ENCODE measurements around the gene GPR137B. TPM values are rescaled to one million over a fixed set of nuclear protein-coding genes. Genes with fewer than 3 reads are reported as not detected.

Gene GPR137B
- total RNA-seq, 1 experiment from 2014 or later, result 11.4 TPM

- intact Hi-C loops (cut with micrococcal nuclease), result no loop called here
- Histone ChIP-seq H3K27ac (ENCODE audit: low read depth, low read length) (no peak overlapping the region), H2AFZ (ENCODE audit: low read depth, low read length, poor library complexity, severe bottlenecking) (no peak overlapping the region), H3K79me2 (ENCODE audit: insufficient read depth, low read length) (no peaks in the 10 kb centered on the region), H4K20me1 (ENCODE audit: insufficient read depth) (no peaks in the 10 kb centered on the region), H3K4me3 (replicated peaks in 1 of 2; ENCODE audit: low read depth in 1 of 2, low read length in 2 of 2) (no peak overlapping the region), H3K4me2 (ENCODE audit: low read length) (no peak overlapping the region), H3K9me2 (ENCODE audit: insufficient read depth) (no peaks in the 10 kb centered on the region), H3K4me1 (ENCODE audit: control insufficient read depth in 1 of 2, insufficient read depth in 2 of 2, low read length in 2 of 2) (no peaks in the 10 kb centered on the region), H3K27me3 (ENCODE audit: insufficient read depth, low read length) (no peaks in the 10 kb centered on the region), H3K9ac (ENCODE audit: low read length) (no peak overlapping the region), H3K36me3 (ENCODE audit: control insufficient read depth in 1 of 2, insufficient read depth in 2 of 2, low read length in 2 of 2) (no peaks in the 10 kb centered on the region), H3K9me3 (ENCODE audit: control insufficient read depth in 1 of 2, insufficient read depth in 1 of 2, low read depth in 1 of 2, low read length in 2 of 2) (no peaks in the 10 kb centered on the region)
- no TSS peak for BruUV-seq (replicated peaks)
- no peak for ATAC-seq
- ChIA-PET CTCF (no interaction called here), POLR2A (no interaction called here), RAD21 (ENCODE audit: low non-redundant PET in 1 of 2, low total read pairs in 2 of 2, uncharacterized antibody in 2 of 2, unreplicated experiment in 2 of 2) (no interaction called here)
- TF ChIP-seq TCF7L2 (IDR thresholded peaks at IDR 0.05; ENCODE audit: borderline replicate concordance, extremely low read depth, insufficient read depth, insufficient read length) (no peak), JUND (IDR thresholded peaks at IDR 0.05) (no peak)
- no peak for DNase-seq (ENCODE audit: low read depth, low spot score)
These were observed 80.3 kb downstream of the GPR137B start for GRCh38 chr1:236222632-236223031.

- RAD21 ChIA-PET (ENCODE audit: low non-redundant PET in 1 of 2, low total read pairs in 2 of 2, uncharacterized antibody in 2 of 2, unreplicated experiment in 2 of 2), result no interaction called here
- no peak overlapping the region for H3K9ac ChIP-seq (ENCODE audit: low read length)
- POLR2A ChIA-PET, result no interaction called here
- ATAC-seq (no peak), DNase-seq (ENCODE audit: low read depth, low spot score) (no peak)
- no peak overlapping the region for H3K27ac ChIP-seq (ENCODE audit: low read depth, low read length)
- no peaks in the 10 kb centered on the region for H3K79me2 ChIP-seq (ENCODE audit: insufficient read depth, low read length)
- no peaks in the 10 kb centered on the region for H3K27me3 ChIP-seq (ENCODE audit: insufficient read depth, low read length)
- H3K9me2 ChIP-seq (ENCODE audit: insufficient read depth), result no peaks in the 10 kb centered on the region
- intact Hi-C loops (cut with micrococcal nuclease), result no loop called here
- no peaks in the 10 kb centered on the region for H3K4me1 ChIP-seq (ENCODE audit: control insufficient read depth in 1 of 2, insufficient read depth in 2 of 2, low read length in 2 of 2)
- CTCF ChIA-PET, result no interaction called here
- H3K4me3 ChIP-seq (replicated peaks in 1 of 2; ENCODE audit: low read depth in 1 of 2, low read length in 2 of 2), result no peak overlapping the region
- no peak overlapping the region for H2AFZ ChIP-seq (ENCODE audit: low read depth, low read length, poor library complexity, severe bottlenecking)
- no peaks in the 10 kb centered on the region for H3K9me3 ChIP-seq (ENCODE audit: control insufficient read depth in 1 of 2, insufficient read depth in 1 of 2, low read depth in 1 of 2, low read length in 2 of 2)
- H3K36me3 ChIP-seq (ENCODE audit: control insufficient read depth in 1 of 2, insufficient read depth in 2 of 2, low read length in 2 of 2), result no peaks in the 10 kb centered on the region
- BruUV-seq (replicated peaks), result no TSS peak
- H4K20me1 ChIP-seq (ENCODE audit: insufficient read depth), result no peaks in the 10 kb centered on the region
- no peak overlapping the region for H3K4me2 ChIP-seq (ENCODE audit: low read length)
- TF ChIP-seq SIN3A (IDR thresholded peaks at IDR 0.05; ENCODE audit: low read depth), result no peak
- TF ChIP-seq MAX (IDR thresholded peaks at IDR 0.05), result no peak
- TF ChIP-seq ELF1 (IDR thresholded peaks at IDR 0.05; ENCODE audit: borderline replicate concordance, low read depth), result no peak
- TF ChIP-seq POLR2AphosphoS5 (IDR thresholded peaks at IDR 0.05; ENCODE audit: low read depth, low read length), result no peak
- TF ChIP-seq RAD21 (IDR thresholded peaks at IDR 0.05; ENCODE audit: low read depth), result no peak
- TF ChIP-seq CBX3 (IDR thresholded peaks at IDR 0.05; ENCODE audit: low read depth), result no peak
- no peak for TF ChIP-seq REST (IDR thresholded peaks at IDR 0.05; ENCODE audit: low read depth)
- no peak for TF ChIP-seq EZH2 (IDR thresholded peaks at IDR 0.05)
- no peak for TF ChIP-seq SP1 (IDR thresholded peaks at IDR 0.05; ENCODE audit: low read depth)
- no peak for TF ChIP-seq ATF3 (IDR thresholded peaks at IDR 0.05)
- TF ChIP-seq EZH2phosphoT487 (IDR thresholded peaks at IDR 0.05; ENCODE audit: borderline replicate concordance), result no peak
- no peak for TF ChIP-seq JUND (IDR thresholded peaks at IDR 0.05)
- TF ChIP-seq FOSL1 (IDR thresholded peaks at IDR 0.05; ENCODE audit: low read depth), result no peak
- TF ChIP-seq SRF (IDR thresholded peaks at IDR 0.05; ENCODE audit: low read depth), result no peak
- no peak for TF ChIP-seq EGR1 (IDR thresholded peaks at IDR 0.05; ENCODE audit: low read depth)
- TF ChIP-seq CEBPB (IDR thresholded peaks at IDR 0.05; ENCODE audit: low read depth), result no peak
These were observed 86.1 kb downstream of the GPR137B start for GRCh38 chr1:236228411-236228810.

All from HCT116 (cell line).